HG03064 (cell line): ENCODE measurements around the gene RENBP.
A peak's percentile ranks its signal among the peaks of the same experiment; 100 is the strongest.

Source experiments
- ATAC-seq: cut with Tn5 transposase; IDR thresholded peaks from one replicate; pipeline ENCODE4 v1.9.1; 2021; ENCODE audit warnings: low read depth; ENCODE audit not compliant: unreplicated experiment

The RENBP gene

GRCh38 chrX:153971450-153972367 lies 27.3 kb upstream of the RENBP start, which contains the start of gene HCFC1:
Gene HCFC1 (minus strand): TSS chrX:153971818. CDS start chrX:153970840, 978 bp downstream.
- peak; percentile 42 for ATAC-seq

GRCh38 chrX:153971124-153971449 lies 26.6 kb upstream of the RENBP start:
- ATAC-seq: peak; percentile 43

GRCh38 chrX:153970357-153971123 lies 26.1 kb upstream of the RENBP start:
- ATAC-seq: peak; percentile 3

GRCh38 chrX:153969904-153970356 lies 25.5 kb upstream of the RENBP start:
- no peak for ATAC-seq

- ATAC-seq: no peak
Observed at GRCh38 chrX:153969125-153969903, 24.9 kb upstream of the RENBP start.

- no peak for ATAC-seq
Observed at GRCh38 chrX:153968754-153969124, 24.3 kb upstream of the RENBP start.

- ATAC-seq: no peak
Observed at GRCh38 chrX:153968255-153968654, 23.8 kb upstream of the RENBP start.

GRCh38 chrX:153967536-153968224 lies 23.2 kb upstream of the RENBP start:
- ATAC-seq: no peak

- no peak for ATAC-seq
Observed at GRCh38 chrX:153966841-153967535, 22.5 kb upstream of the RENBP start.

GRCh38 chrX:153966283-153966688 lies 21.8 kb upstream of the RENBP start:
- ATAC-seq: no peak

GRCh38 chrX:153965406-153965805 lies 21.0 kb upstream of the RENBP start:
- no peak for ATAC-seq

GRCh38 chrX:153964105-153964504 lies 19.7 kb upstream of the RENBP start:
- no peak for ATAC-seq

- ATAC-seq: no peak
Observed at GRCh38 chrX:153963546-153963945, 19.1 kb upstream of the RENBP start.

- ATAC-seq: no peak
Observed at GRCh38 chrX:153961292-153961691, 16.8 kb upstream of the RENBP start.

GRCh38 chrX:153960786-153961185 lies 16.3 kb upstream of the RENBP start:
- no peak for ATAC-seq

GRCh38 chrX:153960077-153960476 lies 15.6 kb upstream of the RENBP start:
- no peak for ATAC-seq

- no peak for ATAC-seq
Observed at GRCh38 chrX:153959649-153960048, 15.2 kb upstream of the RENBP start.

- no peak for ATAC-seq
Observed at GRCh38 chrX:153958605-153959004, 14.2 kb upstream of the RENBP start.

GRCh38 chrX:153957224-153957623 lies 12.8 kb upstream of the RENBP start:
- no peak for ATAC-seq
